Spleen (tissue), 11 donors: ENCODE data around the gene MSH5. TPM values are rescaled to one million over a fixed set of nuclear protein-coding genes. Genes with fewer than 3 reads are reported as not detected.
A peak's percentile ranks its signal among the peaks of the same experiment; 100 is the strongest.

Experiments
- DNase-seq: peaks from one replicate; pipeline ENCODE4 v3.0.0-alpha.2; 2020
- H3K27ac ChIP-seq, 8 donors: fragments of 200-600 bp; sonication (generic) in 7 of 8; 1 replicate in 4 of 8; 2 replicates in 4 of 8; pipeline versions ENCODE4 v1.5.0 to v1.8.0; 2016 to 2021; ENCODE audit warnings: inconsistent platforms in 4 of 8, mild to moderate bottlenecking in 4 of 8, moderate library complexity in 1 of 8
- H3K27me3 ChIP-seq, 7 donors: fragments of 200-600 bp; sonication (generic) in 6 of 7; replicated peaks in 1 of 7; 1 replicate in 4 of 7; 2 replicates in 3 of 7; pipeline versions ENCODE4 v1.5.0 to v1.8.0; 2016 to 2021; ENCODE audit warnings: inconsistent platforms in 3 of 7, mild to moderate bottlenecking in 1 of 7
- H3K36me3 ChIP-seq, 6 donors: fragments of 200-600 bp; sonication (generic) in 5 of 6; 1 replicate in 4 of 6; 2 replicates in 2 of 6; pipeline versions ENCODE4 v1.5.0 to v1.8.0; 2016 to 2021; ENCODE audit warnings: inconsistent platforms in 2 of 6
- H3K4me1 ChIP-seq, 6 donors: fragments of 200-600 bp; sonication (generic) in 5 of 6; 1 replicate in 3 of 6; 2 replicates in 3 of 6; pipeline versions ENCODE4 v1.5.0 to v1.8.0; 2016 to 2021; ENCODE audit warnings: inconsistent platforms in 3 of 6
- H3K4me3 ChIP-seq, 8 donors: fragments of 200-600 bp; sonication (generic) in 7 of 8; 1 replicate in 4 of 8; 2 replicates in 4 of 8; pipeline versions ENCODE4 v1.5.0 to v1.8.0; 2016 to 2021; ENCODE audit warnings: inconsistent platforms in 4 of 8, mild to moderate bottlenecking in 4 of 8, moderate library complexity in 2 of 8
- H3K9me3 ChIP-seq, 8 donors: fragments of 200-600 bp; sonication (generic) in 7 of 8; 1 replicate in 4 of 8; 2 replicates in 4 of 8; pipeline versions ENCODE4 v1.5.0 to v1.8.0; 2016 to 2021; ENCODE audit warnings: inconsistent platforms in 4 of 8
- POLR2A ChIP-seq, 3 donors: fragments of 450-650 bp; IDR thresholded peaks; one replicate each; pipeline ENCODE4 v1.5.1; 2017; ENCODE audit warnings: antibody characterized with exemption in 3 of 3, mild to moderate bottlenecking in 1 of 3
- POLR2AphosphoS5 ChIP-seq, 3 donors: sonication (generic); formaldehyde crosslinking; IDR thresholded peaks; one replicate each; pipeline ENCODE4 v1.5.1; 2017; ENCODE audit warnings: antibody characterized with exemption in 3 of 3
- WGBS, 5 donors: extraction: QIAGEN DNeasy Blood & Tissue Kit in 3 of 5; methylation state at CpG; one replicate each; pipeline versions ENCODE4 v1.1.5 to v1.1.7; 2013 to 2018; 5-methylcytosine and 5-hydroxymethylcytosine counted together
- intact Hi-C: fragments of 100-400 bp; cut with DNase I; formaldehyde crosslinking; loops from one replicate; pipeline ENCODE4 v1.15.0; 2023; ENCODE audit warnings: low total_unique reads
- polyA plus RNA-seq, 3 donors: library from polyadenylated mRNA; stranded (reverse); fragments of 200-250 nt; gene quantifications; one replicate each; pipeline ENCODE4 v1.2.1, GENCODE V29; 2013
- total RNA-seq, 7 donors: library from RNA; depleted of rRNA in 3 of 7; stranded (reverse); fragments of >200 nt in 3 of 7; fragmentation: NEBNext Ultra II Directional in 4 of 7; extraction: Animal tissue kit (Norgen Biotek cat#: 25700) in 4 of 7; gene quantifications; one replicate each; pipeline versions ENCODE4 v1.1.0 to v1.2.1, GENCODE V29; 2016 to 2021
- TF ChIP-seq, protein P1 (sequence below), 11 experiments: fragments of 200-600 bp in 7 of 11; fragments of 450-650 bp in 4 of 11; sonication (generic) in 4 of 11; IDR thresholded peaks in 8 of 11; conservative IDR thresholded peaks in 3 of 11; 1 replicate in 7 of 11; 2 replicates in 4 of 11; pipeline versions ENCODE4 v1.4.0 to v1.8.0; 2016 to 2021; ENCODE audit warnings: antibody characterized with exemption in 11 of 11, inconsistent platforms in 4 of 11, mild to moderate bottlenecking in 1 of 11
- donor health status: healthy with polysubstance abuse.
- donor health status: DM: no; HTN: no; CAD: no; lungs with moderate emphysema.
- donor health status: DM: no; HTN: no; CAD: no.
- donor health status: Bipolar disorder and iron deficiency.
- donor health status: healthy.
- donor health status: DM: no; HTN: no; CAD: no.
- donor health status: DM: yes; HTN: yes; CAD: no.

The MSH5 gene
- total and polyA plus RNA-seq, 10 donors = 11.2 to 35.2 (median 26.8) TPM

DNA sequence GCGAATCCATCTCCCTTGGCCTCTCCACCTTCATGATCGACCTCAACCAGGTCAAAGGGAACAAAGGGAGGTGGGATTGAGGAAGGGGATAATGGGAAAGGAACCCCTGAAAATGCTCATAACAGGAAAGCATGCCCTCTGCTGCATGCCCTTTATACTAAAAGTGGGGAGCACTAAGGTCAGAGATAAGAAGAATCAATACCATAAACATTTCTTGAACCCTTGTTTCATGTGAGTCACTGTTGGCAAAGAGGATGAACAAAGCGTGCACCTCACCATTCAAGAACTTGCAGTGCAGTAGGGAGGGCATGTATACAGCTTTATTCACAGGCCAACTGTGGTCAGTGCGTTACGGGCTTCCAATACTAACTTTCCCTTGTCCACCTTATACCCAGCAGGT is 21.0 kb downstream of the MSH5 start:
- peaks cover 0 to 52% (median 7%) of the 10 kb centered on the region in 6 donors for H3K36me3 ChIP-seq
- 93 to 97% (median 94%) methylated on average over 5 of the region's 5 CpGs for WGBS, 5 donors

DNA sequence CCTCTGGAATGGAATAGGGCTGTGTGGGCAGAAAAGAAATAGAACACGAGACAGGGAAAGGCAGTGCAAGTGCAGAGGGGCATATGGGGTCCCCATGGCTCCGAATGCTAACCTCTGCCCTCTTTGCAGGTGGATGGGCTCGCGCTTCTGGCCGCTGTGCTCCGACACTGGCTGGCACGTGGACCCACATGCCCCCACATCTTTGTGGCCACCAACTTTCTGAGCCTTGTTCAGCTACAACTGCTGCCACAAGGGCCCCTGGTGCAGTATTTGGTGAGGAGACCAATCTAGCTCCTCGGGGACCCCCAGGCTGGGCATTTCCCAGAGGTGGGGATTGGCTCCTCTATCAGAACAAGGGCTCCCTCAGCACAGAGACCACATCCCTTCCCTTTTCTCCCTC is 21.5 kb downstream of the MSH5 start:
- peak; percentile 57 for DNase-seq

More for the DNA sequence above, 21.0 kb downstream of the MSH5 start:
- no peak for TF ChIP-seq POLR2AphosphoS5 (IDR thresholded peaks at IDR 0.05)
- TF ChIP-seq POLR2A (IDR thresholded peaks at IDR 0.05) = no peak
- TF ChIP-seq, protein P1, sequence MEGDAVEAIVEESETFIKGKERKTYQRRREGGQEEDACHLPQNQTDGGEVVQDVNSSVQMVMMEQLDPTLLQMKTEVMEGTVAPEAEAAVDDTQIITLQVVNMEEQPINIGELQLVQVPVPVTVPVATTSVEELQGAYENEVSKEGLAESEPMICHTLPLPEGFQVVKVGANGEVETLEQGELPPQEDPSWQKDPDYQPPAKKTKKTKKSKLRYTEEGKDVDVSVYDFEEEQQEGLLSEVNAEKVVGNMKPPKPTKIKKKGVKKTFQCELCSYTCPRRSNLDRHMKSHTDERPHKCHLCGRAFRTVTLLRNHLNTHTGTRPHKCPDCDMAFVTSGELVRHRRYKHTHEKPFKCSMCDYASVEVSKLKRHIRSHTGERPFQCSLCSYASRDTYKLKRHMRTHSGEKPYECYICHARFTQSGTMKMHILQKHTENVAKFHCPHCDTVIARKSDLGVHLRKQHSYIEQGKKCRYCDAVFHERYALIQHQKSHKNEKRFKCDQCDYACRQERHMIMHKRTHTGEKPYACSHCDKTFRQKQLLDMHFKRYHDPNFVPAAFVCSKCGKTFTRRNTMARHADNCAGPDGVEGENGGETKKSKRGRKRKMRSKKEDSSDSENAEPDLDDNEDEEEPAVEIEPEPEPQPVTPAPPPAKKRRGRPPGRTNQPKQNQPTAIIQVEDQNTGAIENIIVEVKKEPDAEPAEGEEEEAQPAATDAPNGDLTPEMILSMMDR (IDR thresholded peaks at IDR 0.05 in 8 of 11, conservative IDR thresholded peaks at IDR 0.05 in 3 of 11) = no peak
- H3K4me3 ChIP-seq = no peak overlapping the region
- intact Hi-C loops = no loop called here
- DNase-seq = no peak
- no peaks in the 10 kb centered on the region for H3K27me3 ChIP-seq
- H3K9me3 ChIP-seq = no peaks in the 10 kb centered on the region
- H3K27ac ChIP-seq = no peak overlapping the region
- H3K4me1 ChIP-seq = peaks cover 0 to under 1% (median 0%) of the 10 kb centered on the region in 6 donors

DNA sequence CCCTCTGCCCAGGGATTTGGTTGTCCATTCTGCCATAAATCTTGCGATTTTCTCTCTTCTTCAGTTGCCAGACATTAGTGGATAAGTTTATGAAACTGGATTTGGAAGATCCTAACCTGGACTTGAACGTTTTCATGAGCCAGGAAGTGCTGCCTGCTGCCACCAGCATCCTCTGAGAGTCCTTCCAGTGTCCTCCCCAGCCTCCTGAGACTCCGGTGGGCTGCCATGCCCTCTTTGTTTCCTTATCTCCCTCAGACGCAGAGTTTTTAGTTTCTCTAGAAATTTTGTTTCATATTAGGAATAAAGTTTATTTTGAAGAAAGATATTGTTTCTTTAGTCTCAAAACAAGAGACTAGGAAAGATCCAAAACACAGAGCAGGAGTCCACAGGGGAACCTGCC is 22.6 kb downstream of the MSH5 start, which contains the start of gene SAPCD1:
Gene SAPCD1, plus strand, starts transcription at position 301 of the 400 bp plus-strand sequence. CDS start 399 bp downstream, outside the sequence.
- Histone ChIP-seq H3K36me3 (peaks cover 0 to 52% (median 7%) of the 10 kb centered on the region in 6 donors), H3K27me3 (no peaks in the 10 kb centered on the region), H3K4me1 (peaks cover 0 to 15% (median 5%) of the 10 kb centered on the region in 6 donors), H3K4me3 (no peak within 1 kb of the TSS), H3K27ac (peak within 1 kb of the TSS in 3 of 8 donors; percentile 6 to 20 (median 10)), H3K9me3 (no peaks in the 10 kb centered on the region)
- WGBS, 5 donors = 79 to 84% (median 82%) methylated on average over 4 of the region's 4 CpGs
- intact Hi-C loops = no loop called here
- TF ChIP-seq, protein P1 (IDR thresholded peaks at IDR 0.05 in 8 of 11, conservative IDR thresholded peaks at IDR 0.05 in 3 of 11) = no peak
- TF ChIP-seq POLR2AphosphoS5 (IDR thresholded peaks at IDR 0.05) (no peak), POLR2A (IDR thresholded peaks at IDR 0.05) (no peak)
- peak; percentile 16 for DNase-seq

More for the DNA sequence above, 21.5 kb downstream of the MSH5 start:
- no peaks in the 10 kb centered on the region for H3K27me3 ChIP-seq
- 90 to 98% (median 96%) methylated on average over 8 of the region's 8 CpGs for WGBS, 5 donors
- intact Hi-C loops = no loop called here
- H3K4me3 ChIP-seq = no peak overlapping the region
- H3K36me3 ChIP-seq = peaks cover 0 to 52% (median 7%) of the 10 kb centered on the region in 6 donors
- H3K4me1 ChIP-seq = peaks cover 0 to 6% (median under 1%) of the 10 kb centered on the region in 6 donors
- no peaks in the 10 kb centered on the region for H3K9me3 ChIP-seq
- TF ChIP-seq, protein P1 (IDR thresholded peaks at IDR 0.05 in 8 of 11, conservative IDR thresholded peaks at IDR 0.05 in 3 of 11) = no peak
- TF ChIP-seq POLR2AphosphoS5 (IDR thresholded peaks at IDR 0.05) = no peak
- TF ChIP-seq POLR2A (IDR thresholded peaks at IDR 0.05) = no peak
- H3K27ac ChIP-seq = no peak overlapping the region

DNA sequence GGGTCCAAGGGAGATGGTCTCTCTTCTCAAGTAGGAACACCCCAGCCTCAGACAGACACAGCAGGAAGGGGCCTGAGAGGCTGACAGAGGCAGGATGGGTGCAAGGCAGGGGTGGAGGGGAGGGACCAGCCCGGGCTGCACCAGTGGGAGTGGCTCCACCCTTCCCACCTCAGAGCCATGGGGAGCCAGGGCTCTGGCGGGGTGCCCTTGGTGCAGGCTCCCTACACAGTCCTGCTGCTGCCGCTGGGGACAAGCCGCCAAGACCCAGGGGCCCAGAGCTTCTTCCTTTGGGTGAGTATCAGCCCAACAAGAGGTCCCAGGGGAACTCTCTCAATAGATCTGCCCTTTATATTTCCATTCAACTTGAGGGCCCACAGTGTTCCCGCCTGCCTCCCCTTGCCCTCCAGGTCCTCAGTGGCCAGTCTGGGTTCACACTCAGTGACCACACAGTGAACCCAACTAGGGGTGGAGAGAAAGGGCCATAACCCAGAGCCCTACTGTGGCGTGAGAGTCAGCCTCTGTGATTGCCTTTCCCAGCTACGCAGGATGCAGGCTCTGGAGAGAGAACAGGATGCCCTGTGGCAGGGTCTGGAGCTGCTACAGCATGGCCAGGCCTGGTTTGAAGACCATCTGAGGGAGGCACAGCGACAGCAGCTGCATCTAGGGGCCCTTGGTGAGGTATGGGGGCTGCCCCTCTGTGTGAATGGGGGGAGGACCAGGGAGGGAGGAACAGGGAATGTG is 23.2 kb downstream of the MSH5 start:
- TF ChIP-seq POLR2A (IDR thresholded peaks at IDR 0.05) (no peak), POLR2AphosphoS5 (IDR thresholded peaks at IDR 0.05) (no peak)
- TF ChIP-seq, protein P1 (IDR thresholded peaks at IDR 0.05 in 8 of 11, conservative IDR thresholded peaks at IDR 0.05 in 3 of 11) = no peak
- peaks cover 0 to 52% (median 7%) of the 10 kb centered on the region in 6 donors for H3K36me3 ChIP-seq
- intact Hi-C loops = no loop called here
- no peak overlapping the region for H3K4me3 ChIP-seq
- peak overlapping the region in 3 of 8 donors; percentile 6 to 20 (median 10) for H3K27ac ChIP-seq
- H3K27me3 ChIP-seq = no peaks in the 10 kb centered on the region
- WGBS, 5 donors = 74 to 87% (median 83%) methylated on average over 8 of the region's 8 CpGs
- no peaks in the 10 kb centered on the region for H3K9me3 ChIP-seq
- H3K4me1 ChIP-seq = peaks cover 0 to 18% (median 6%) of the 10 kb centered on the region in 6 donors
- peak; percentile 56 for DNase-seq
